ENCODE results near the gene DYNC1LI2.

DYNC1LI2 gene

GRCh38 chr16:66740010-66740409, 11.4 kb downstream of the DYNC1LI2 start:
- no peak for DNase-seq (ENCODE audit: low read depth, low spot score)

GRCh38 chr16:66735891-66736290, 15.5 kb downstream of the DYNC1LI2 start:
- no peak for DNase-seq (ENCODE audit: low read depth, low spot score)

- DNase-seq (ENCODE audit: low read depth, low spot score), result no peak
Measured at GRCh38 chr16:66731101-66731500, 20.3 kb downstream of the DYNC1LI2 start.

GRCh38 chr16:66728804-66729203, 22.6 kb downstream of the DYNC1LI2 start:
- DNase-seq (ENCODE audit: low read depth, low spot score), result no peak

GRCh38 chr16:66728117-66728787, 23.2 kb downstream of the DYNC1LI2 start:
- no peak for DNase-seq (ENCODE audit: low read depth, low spot score)

GRCh38 chr16:66720766-66721165, 30.6 kb downstream of the DYNC1LI2 start:
- no peak for DNase-seq (ENCODE audit: low read depth, low spot score)

GRCh38 chr16:66719246-66719645, 32.2 kb downstream of the DYNC1LI2 start:
- DNase-seq (ENCODE audit: low read depth, low spot score), result no peak

- no peak for DNase-seq (ENCODE audit: low read depth, low spot score)
Measured at GRCh38 chr16:66717776-66718175, 33.6 kb downstream of the DYNC1LI2 start.

GRCh38 chr16:66717112-66717675, 34.2 kb downstream of the DYNC1LI2 start:
- no peak for DNase-seq (ENCODE audit: low read depth, low spot score)

- no peak for DNase-seq (ENCODE audit: low read depth, low spot score)
Measured at GRCh38 chr16:66714654-66715307, 36.6 kb downstream of the DYNC1LI2 start.

- DNase-seq (ENCODE audit: low read depth, low spot score), result no peak
Measured at GRCh38 chr16:66714062-66714461, 37.3 kb downstream of the DYNC1LI2 start.

GRCh38 chr16:66713076-66713475, 38.3 kb downstream of the DYNC1LI2 start:
- DNase-seq (ENCODE audit: low read depth, low spot score), result no peak

GRCh38 chr16:66712512-66712911, 38.9 kb downstream of the DYNC1LI2 start:
- no peak for DNase-seq (ENCODE audit: low read depth, low spot score)

GRCh38 chr16:66711581-66711980, 39.8 kb downstream of the DYNC1LI2 start:
- no peak for DNase-seq (ENCODE audit: low read depth, low spot score)

GRCh38 chr16:66706506-66706880, 44.9 kb downstream of the DYNC1LI2 start:
- DNase-seq (ENCODE audit: low read depth, low spot score), result no peak

- no peak for DNase-seq (ENCODE audit: low read depth, low spot score)
Measured at GRCh38 chr16:66705790-66706505, 45.5 kb downstream of the DYNC1LI2 start.

GRCh38 chr16:66703406-66704215, 47.8 kb downstream of the DYNC1LI2 start:
- no peak for DNase-seq (ENCODE audit: low read depth, low spot score)

GRCh38 chr16:66701516-66701915, 49.9 kb downstream of the DYNC1LI2 start:
- DNase-seq (ENCODE audit: low read depth, low spot score), result no peak

- DNase-seq (ENCODE audit: low read depth, low spot score), result no peak
Measured at GRCh38 chr16:66701026-66701425, 50.4 kb downstream of the DYNC1LI2 start.

- DNase-seq (ENCODE audit: low read depth, low spot score), result no peak
Measured at GRCh38 chr16:66699898-66700297, 51.5 kb downstream of the DYNC1LI2 start.

GRCh38 chr16:66698046-66698445, 53.4 kb downstream of the DYNC1LI2 start:
- no peak for DNase-seq (ENCODE audit: low read depth, low spot score)
